ENCODE data around the gene GPD2.

Gene GPD2

DNA sequence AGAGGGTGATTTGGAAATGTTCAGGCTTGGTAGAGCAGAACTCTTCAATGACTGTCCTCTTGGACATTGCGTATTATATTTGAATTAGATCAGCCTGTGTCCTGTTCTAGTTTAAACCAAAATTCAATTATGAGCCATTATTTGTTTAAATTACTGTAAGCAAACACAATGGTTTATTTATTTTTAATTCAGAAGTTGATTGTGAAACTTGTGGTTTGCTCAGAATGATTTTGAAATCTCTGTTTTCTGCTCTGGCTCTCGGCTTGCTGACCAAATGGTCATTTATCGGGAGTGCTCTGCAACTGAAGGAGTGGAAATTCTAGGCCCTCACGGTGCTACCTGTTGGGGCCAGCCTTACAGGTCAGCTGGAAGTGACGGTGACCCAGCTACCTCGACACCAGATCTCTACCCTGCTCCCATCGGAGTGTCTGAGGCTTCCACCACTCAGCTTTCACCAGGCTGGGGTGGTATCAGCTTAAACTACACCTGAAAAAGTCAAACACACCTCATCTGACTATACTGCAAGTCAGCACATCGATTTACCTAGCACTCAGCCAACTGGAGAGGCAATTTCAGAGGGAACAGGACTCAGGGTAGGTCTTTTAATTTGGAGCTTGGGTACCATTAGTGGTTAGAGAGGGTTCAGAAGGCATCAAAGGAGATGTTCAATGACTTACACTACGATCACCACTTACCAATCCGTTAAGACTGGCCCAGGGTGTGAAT is 36.8 kb upstream of the GPD2 start (continued):
- TF ChIP-seq ZNF70 (CRISPR knock-in tag; IDR thresholded peaks at IDR 0.05): no peak

DNA sequence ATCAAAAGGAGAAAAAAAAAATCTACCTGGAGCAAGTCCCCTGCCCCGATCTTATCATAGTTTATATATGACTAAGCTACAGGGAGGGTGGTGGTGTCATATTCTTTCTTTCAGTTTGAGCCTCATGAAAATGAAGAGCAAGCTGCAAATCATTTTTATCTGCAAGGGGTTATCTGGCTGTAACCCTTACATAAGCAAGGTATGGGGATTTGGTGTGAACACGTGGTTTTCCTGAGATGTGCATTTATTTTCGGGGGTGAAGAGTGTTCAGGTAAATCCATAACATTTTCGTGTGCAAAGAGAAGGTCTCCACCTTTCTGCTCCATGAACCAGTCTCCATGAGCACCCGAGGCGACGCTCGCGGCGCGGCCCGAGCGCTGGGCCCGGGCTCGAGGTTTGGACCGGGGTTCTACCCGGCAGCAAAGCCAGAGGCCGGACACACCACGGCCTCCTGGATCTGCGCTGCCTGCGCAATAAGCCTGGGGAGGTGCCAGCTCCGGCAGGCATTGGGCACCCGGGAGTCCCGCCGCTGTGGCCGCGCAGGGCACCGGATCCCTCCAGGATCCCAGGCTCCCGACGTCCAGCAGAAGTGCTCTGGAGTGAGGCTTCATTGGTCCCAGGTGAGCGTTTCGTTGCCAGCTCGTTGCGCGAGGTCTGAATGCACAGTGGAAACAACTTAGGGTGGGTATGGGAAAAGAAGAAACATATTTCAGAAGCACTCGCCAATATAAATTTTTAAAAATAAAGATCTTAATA is 36.1 kb upstream of the GPD2 start:
- peak; percentile 92 for ATAC-seq
- TF ChIP-seq ZNF70 (CRISPR knock-in tag; IDR thresholded peaks at IDR 0.05) (no peak), GLIS3 (CRISPR knock-in tag; IDR thresholded peaks at IDR 0.05) (no peak), ZNF565 (CRISPR knock-in tag; conservative IDR thresholded peaks at IDR 0.05; ENCODE audit: low read depth) (no peak), SNAI2 (CRISPR knock-in tag; IDR thresholded peaks at IDR 0.05) (no peak), TCF4 (CRISPR knock-in tag; IDR thresholded peaks at IDR 0.05; ENCODE audit: borderline replicate concordance) (no peak; the same call in 1 of the 2 replicates), OSR1 (CRISPR knock-in tag; IDR thresholded peaks at IDR 0.05) (no peak), BACH2 (CRISPR knock-in tag; IDR thresholded peaks at IDR 0.05; ENCODE audit: borderline replicate concordance) (no peak), ZFP3 (CRISPR knock-in tag; IDR thresholded peaks at IDR 0.05) (no peak), CSRNP3 (CRISPR knock-in tag; IDR thresholded peaks at IDR 0.05) (no peak), RARB (CRISPR knock-in tag; IDR thresholded peaks at IDR 0.05) (no peak), ARNTL (CRISPR knock-in tag; IDR thresholded peaks at IDR 0.05; ENCODE audit: borderline replicate concordance, low read depth) (no peak), ZFP30 (CRISPR knock-in tag; IDR thresholded peaks at IDR 0.05) (no peak), ESRRG (CRISPR knock-in tag; IDR thresholded peaks at IDR 0.05) (no peak), CSDC2 (CRISPR knock-in tag; IDR thresholded peaks at IDR 0.05) (no peak)
- TF ChIP-seq, protein P1, sequence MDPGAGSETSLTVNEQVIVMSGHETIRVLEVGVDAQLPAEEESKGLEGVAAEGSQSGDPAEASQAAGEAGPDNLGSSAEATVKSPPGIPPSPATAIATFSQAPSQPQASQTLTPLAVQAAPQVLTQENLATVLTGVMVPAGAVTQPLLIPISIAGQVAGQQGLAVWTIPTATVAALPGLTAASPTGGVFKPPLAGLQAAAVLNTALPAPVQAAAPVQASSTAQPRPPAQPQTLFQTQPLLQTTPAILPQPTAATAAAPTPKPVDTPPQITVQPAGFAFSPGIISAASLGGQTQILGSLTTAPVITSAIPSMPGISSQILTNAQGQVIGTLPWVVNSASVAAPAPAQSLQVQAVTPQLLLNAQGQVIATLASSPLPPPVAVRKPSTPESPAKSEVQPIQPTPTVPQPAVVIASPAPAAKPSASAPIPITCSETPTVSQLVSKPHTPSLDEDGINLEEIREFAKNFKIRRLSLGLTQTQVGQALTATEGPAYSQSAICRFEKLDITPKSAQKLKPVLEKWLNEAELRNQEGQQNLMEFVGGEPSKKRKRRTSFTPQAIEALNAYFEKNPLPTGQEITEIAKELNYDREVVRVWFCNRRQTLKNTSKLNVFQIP (CRISPR knock-in tag; IDR thresholded peaks at IDR 0.05; ENCODE audit: borderline replicate concordance, low read depth): no peak

GRCh38 chr2:156400706-156401678 is 35.2 kb upstream of the GPD2 start:
- TF ChIP-seq OSR1 (CRISPR knock-in tag; IDR thresholded peaks at IDR 0.05) (no peak), TSHZ2 (CRISPR knock-in tag; IDR thresholded peaks at IDR 0.05) (no peak), GLIS3 (CRISPR knock-in tag; IDR thresholded peaks at IDR 0.05) (no peak), SNAI2 (CRISPR knock-in tag; IDR thresholded peaks at IDR 0.05) (no peak), TCF4 (CRISPR knock-in tag; IDR thresholded peaks at IDR 0.05; ENCODE audit: borderline replicate concordance) (no peak), PPARA (CRISPR knock-in tag; IDR thresholded peaks at IDR 0.05; ENCODE audit: borderline replicate concordance) (no peak), CSDC2 (CRISPR knock-in tag; IDR thresholded peaks at IDR 0.05) (no peak), BACH2 (CRISPR knock-in tag; IDR thresholded peaks at IDR 0.05; ENCODE audit: borderline replicate concordance) (no peak), TOX (CRISPR knock-in tag; IDR thresholded peaks at IDR 0.05; ENCODE audit: borderline replicate concordance) (no peak), CSRNP3 (CRISPR knock-in tag; IDR thresholded peaks at IDR 0.05) (no peak), ZFP30 (CRISPR knock-in tag; IDR thresholded peaks at IDR 0.05) (no peak)
- TF ChIP-seq, protein P2, sequence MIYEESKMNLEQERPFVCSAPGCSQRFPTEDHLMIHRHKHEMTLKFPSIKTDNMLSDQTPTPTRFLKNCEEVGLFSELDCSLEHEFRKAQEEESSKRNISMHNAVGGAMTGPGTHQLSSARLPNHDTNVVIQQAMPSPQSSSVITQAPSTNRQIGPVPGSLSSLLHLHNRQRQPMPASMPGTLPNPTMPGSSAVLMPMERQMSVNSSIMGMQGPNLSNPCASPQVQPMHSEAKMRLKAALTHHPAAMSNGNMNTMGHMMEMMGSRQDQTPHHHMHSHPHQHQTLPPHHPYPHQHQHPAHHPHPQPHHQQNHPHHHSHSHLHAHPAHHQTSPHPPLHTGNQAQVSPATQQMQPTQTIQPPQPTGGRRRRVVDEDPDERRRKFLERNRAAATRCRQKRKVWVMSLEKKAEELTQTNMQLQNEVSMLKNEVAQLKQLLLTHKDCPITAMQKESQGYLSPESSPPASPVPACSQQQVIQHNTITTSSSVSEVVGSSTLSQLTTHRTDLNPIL (CRISPR knock-in tag; IDR thresholded peaks at IDR 0.05; ENCODE audit: low read depth): no peak
- ATAC-seq: peak; percentile 87

Data from SK-N-SH treated with all-trans-retinoic acid at 6 μM for 48 hours (cell line).